LNCAP (cell line): ENCODE data around the gene TSPYL6.

Experiments used
- TF ChIP-seq, protein P1 (sequence below): fragments of 450-650 bp; IDR thresholded peaks from 2 replicates; pipeline ENCODE4 v1.5.1; 2017; ENCODE audit warnings: mild to moderate bottlenecking

Gene TSPYL6

DNA sequence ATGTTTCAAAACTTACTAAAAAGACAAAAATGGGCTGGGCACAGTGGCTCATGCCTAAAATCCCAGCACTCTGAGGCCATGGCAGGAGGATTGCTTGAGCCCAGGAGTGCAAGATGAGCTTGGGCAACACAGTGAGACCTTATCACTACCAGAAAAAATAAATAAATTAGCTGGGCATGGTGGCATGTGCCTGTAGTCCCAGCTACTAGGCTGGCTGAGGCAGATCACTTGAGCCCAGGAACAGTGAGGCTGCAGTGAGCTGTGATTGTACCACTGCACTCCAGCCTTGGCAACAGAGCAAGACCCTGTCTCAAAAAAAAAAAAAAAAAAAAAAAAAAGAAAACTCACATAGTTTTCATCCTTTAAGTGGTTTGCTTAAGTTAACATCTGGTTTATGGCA is 6.4 kb downstream of the TSPYL6 start:
- TF ChIP-seq, protein P1, sequence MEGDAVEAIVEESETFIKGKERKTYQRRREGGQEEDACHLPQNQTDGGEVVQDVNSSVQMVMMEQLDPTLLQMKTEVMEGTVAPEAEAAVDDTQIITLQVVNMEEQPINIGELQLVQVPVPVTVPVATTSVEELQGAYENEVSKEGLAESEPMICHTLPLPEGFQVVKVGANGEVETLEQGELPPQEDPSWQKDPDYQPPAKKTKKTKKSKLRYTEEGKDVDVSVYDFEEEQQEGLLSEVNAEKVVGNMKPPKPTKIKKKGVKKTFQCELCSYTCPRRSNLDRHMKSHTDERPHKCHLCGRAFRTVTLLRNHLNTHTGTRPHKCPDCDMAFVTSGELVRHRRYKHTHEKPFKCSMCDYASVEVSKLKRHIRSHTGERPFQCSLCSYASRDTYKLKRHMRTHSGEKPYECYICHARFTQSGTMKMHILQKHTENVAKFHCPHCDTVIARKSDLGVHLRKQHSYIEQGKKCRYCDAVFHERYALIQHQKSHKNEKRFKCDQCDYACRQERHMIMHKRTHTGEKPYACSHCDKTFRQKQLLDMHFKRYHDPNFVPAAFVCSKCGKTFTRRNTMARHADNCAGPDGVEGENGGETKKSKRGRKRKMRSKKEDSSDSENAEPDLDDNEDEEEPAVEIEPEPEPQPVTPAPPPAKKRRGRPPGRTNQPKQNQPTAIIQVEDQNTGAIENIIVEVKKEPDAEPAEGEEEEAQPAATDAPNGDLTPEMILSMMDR: no peak

DNA sequence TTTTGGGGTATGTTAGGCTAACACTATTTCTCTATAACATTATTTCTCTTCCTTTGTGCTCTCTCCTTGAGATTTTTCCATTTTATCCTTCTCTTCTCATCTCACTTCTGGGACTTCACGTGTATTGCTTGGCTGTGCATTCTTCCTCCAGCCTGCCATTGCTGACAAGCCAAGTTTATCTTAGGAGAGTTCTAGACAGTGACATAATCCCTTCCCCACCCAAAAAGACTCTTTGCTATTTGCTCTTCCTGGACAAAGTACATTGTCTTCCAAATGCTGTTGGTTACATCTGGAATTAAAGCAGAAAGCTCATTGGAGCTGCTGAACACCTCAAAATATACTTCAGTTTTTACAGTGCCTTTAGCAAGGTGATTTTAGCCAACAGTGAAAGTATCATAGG is 8.9 kb downstream of the TSPYL6 start:
- TF ChIP-seq, protein P1: no peak

DNA sequence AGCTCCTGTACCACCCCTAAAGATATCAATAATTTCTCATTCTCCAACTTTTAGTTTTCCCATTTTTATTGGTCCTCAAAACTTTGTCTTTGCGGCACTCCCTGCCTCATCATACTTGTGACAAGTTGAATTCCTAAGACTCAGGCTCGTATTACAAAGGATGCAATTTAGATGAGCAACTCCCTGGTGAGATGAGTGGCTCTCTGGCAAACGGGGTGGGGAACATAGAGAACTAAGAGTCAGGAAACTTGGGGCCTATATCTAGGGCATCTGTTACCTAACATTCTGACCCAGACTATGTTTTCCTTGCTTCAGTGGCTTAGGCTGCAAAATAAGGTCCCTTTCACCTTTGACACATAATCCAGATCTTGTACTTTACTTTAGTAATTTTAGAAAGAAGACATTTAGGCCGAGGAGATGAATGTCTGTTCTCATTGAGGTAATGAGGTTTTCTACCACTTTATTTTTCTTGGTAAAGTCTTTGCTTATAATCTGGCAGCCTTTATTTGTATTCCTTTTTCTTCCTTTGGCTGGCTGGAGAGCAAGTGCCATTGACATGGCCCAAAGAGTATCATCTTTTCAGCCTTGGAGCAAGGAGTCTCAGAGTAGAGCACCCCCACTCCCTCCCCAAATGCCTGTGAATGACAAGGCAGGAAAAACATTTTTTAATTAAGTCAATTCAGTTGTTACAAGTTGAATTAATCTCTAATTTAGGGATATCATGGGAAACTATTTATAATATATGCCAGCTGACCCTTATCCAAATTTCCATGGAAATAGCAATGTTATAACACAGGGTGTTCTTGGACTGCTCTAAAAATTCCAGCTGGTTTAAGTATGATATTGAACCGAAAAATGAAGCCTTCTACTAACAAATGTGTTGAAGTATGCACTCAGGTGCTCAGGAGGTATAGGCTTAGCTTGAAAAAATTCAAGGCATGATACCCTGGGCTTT is 15.2 kb downstream of the TSPYL6 start:
- TF ChIP-seq, protein P1: no peak

- TF ChIP-seq, protein P1: no peak
Measured at GRCh38 chr2:54239427-54239826, 16.6 kb downstream of the TSPYL6 start.

DNA sequence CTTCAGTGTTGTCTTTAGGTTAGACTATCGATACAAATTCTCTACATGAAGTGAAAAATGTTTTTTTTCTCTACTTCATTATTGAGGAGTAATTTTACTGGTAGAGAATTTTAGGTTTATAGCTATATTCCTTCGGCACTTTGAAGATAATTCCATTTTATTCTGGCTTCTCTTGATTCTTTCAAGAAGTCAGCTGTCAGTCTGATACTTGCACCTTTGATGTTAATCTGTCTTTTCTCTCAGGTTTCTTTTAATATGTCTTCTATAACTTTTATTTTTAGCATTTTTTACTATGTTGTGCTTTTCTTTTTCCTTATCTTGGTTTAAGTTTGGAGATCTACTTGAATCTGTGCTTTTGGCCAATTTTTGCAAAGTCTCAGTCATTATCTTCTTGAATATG is 18.6 kb downstream of the TSPYL6 start:
- TF ChIP-seq, protein P1: no peak

GRCh38 chr2:54233832-54234649 is 22.0 kb downstream of the TSPYL6 start:
- TF ChIP-seq, protein P1: no peak

DNA sequence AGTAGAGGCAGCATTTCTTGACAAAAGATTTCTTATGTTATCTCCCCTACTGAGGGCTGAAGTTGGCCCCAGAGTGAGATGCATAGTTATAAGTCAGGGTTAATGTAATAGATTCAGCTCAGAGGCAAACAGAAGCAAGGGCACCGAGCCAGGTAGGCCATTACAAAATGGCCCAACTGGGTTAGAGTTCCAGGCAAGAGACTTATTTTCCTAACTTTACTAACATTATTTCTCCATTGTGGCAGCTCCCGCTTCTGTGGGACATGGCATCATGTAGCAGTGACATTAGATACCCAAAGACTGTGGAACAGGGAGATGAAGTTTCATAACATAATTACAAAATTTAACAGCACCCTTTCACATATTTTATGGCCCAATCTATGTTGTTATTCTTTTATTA is 27.1 kb downstream of the TSPYL6 start:
- TF ChIP-seq, protein P1: no peak
